NCI-H187 treated with DMSO at 0.1 percent for 48 hours (cell line): Measurements from ENCODE around the gene KCNJ6.

Experiments
- DNase-seq: peaks from one replicate; lab custom pipeline; 2025; lab: John Stamatoyannopoulos, UW

KCNJ6 gene

DNA sequence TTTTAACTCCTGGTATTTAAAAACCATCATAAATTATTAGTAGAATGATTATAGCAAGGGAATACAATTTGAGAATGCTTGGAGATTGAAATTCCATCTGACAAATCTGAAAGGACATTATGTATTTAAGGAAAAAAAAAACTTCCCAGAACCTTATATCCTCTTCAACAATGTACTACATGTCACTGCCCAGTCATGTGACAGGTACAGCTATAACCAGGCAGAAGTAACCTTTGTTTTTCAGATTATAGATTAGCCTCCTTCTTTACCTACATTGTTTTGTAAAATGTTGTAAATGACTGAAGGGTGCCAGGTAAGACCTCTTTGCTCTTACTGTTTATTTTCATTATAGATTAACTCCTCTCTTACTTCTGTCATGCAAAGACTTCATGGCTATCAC, 96.9 kb downstream of the KCNJ6 start:
- no peak for DNase-seq

DNA sequence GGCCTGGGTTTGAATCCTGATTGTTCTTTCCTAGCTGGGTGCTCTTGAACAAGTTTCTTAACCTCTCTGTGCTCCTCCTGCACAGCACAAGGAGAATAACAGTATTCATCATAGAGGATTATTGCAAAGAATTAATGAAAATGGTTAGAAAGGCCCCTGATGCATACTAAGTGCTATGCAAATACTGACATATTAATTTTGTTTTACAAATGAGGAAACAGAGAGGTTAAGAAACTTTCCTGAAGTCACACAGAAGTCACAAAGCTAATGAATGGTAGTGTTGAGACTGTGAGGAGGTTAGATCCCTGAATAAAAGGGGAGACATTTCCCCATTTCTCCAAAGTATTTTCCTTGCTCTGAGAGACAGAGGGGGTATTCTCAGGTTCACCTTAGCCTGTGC, 99.0 kb downstream of the KCNJ6 start:
- DNase-seq: no peak

GRCh38 chr21:37815893-37816292, 100.4 kb downstream of the KCNJ6 start:
- DNase-seq: no peak

- DNase-seq: no peak
Observed at GRCh38 chr21:37811711-37812110, 104.5 kb downstream of the KCNJ6 start.

- no peak for DNase-seq
Observed at GRCh38 chr21:37808261-37808660, 108.0 kb downstream of the KCNJ6 start.

- DNase-seq: no peak
Observed at GRCh38 chr21:37805266-37805665, 111.0 kb downstream of the KCNJ6 start.

- DNase-seq: no peak
Observed at GRCh38 chr21:37804001-37804400, 112.3 kb downstream of the KCNJ6 start.

DNA sequence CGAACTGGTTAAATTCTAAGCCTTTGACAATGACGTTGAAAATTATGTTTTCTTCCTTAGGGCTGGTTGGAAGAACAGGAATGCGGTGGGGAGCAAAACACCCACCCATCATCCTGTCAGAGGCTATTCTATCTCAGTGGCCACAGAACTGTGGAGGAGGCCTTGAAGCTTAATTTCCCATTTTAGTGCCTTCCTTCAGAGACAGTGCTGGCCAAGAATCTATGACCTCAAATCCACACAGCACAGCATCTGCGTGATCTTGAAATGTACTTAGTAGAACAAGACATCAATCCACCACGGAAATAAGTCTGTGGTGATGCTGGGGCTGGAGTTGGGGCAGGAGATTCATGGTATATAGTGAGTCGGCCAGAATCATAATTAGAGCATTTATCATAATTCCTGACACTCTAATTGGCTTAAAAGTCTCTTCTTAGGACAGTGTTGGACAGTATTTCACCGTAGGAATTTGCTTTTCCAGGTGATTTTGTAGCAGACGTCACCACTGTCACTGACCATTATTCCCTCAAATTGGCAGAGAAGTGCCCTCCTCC, 113.1 kb downstream of the KCNJ6 start:
- DNase-seq: no peak

DNA sequence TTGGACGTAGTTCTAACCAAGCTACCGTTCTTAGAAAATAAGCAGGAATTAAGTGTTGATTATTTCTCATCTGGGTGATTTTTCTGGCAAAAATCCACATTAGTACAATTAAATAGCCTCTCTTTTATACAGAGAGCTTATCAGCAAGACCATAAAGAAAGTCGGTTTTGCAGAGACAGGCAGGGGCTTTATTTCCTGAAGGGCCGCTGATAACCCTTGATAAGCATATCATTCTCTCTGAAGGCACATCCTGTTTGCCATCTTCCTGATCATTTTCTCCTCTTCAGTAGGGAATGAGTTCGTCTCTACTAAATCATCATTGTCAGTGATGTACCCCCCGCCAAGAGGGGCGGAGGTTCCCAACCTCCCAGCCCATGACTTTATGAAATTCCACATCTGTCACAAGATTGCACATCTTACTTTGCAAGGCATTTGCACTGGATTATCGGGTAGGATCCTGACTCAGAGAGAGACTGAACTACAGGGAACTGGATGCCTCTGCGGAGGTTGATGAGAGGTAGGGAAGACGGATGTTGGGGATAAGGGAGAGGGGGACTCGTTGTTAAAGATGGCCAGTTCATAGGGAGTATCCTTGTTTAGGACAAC, 115.7 kb downstream of the KCNJ6 start:
- DNase-seq: no peak

DNA sequence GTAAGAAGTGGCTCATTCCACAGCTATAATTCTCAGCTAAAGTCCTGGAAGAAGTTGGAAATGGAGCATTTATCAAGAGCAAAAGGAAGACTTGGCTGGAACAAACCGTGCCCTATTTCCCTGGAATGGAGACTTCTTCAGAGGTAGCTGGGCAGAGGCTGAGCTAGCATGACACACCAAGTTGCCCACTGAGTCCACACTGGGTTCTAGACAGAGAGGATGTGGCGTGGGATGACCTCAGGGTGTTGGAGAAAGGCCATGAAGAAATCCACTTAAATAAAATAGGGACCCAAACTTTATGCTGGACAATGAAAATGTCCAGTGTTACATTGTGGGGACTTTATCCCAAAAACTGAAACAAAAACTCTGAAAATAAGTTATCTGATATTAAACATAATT, 116.2 kb downstream of the KCNJ6 start:
- DNase-seq: no peak

- DNase-seq: no peak
Observed at GRCh38 chr21:37799211-37800056, 116.8 kb downstream of the KCNJ6 start.

DNA sequence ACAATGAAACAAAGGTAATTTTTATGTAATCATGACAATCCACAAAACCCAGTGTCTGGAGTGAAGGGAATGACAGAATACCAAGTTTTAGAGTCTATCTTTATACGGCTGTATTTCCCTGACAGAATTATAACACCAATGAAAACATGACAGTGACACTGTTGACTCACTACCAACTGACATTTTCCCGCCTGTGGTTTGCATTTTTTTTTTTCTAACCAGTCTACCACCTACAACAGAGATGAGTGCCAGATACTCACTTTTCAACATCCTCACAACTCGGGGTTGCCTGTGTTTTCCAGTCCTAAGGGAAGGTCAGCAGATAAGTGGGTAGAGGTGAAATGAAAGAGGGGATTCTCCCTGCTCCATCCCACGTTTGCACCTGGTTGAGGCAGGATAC, 118.9 kb downstream of the KCNJ6 start:
- no peak for DNase-seq

DNA sequence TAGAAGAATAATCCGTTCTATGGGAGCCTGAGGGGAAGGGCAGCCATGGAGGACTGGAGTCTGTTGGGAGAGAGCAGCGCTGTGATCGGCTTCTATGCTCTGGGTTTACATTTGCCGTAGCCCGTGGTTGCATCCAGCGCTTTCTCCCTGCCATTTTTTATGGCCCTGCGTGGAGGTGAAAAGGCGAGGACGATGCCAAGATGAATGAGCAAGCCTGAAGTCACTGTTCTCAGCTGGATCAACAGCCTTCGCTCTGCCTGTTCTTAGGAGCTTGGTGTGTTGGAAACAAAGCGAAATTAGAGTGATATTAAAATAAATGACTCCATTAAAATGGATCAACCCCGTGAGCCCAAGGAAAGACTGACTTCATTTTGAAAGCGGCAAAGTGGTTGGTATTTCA, 120.2 kb downstream of the KCNJ6 start:
- DNase-seq: no peak

GRCh38 chr21:37793660-37794059, 122.6 kb downstream of the KCNJ6 start:
- DNase-seq: no peak

DNA sequence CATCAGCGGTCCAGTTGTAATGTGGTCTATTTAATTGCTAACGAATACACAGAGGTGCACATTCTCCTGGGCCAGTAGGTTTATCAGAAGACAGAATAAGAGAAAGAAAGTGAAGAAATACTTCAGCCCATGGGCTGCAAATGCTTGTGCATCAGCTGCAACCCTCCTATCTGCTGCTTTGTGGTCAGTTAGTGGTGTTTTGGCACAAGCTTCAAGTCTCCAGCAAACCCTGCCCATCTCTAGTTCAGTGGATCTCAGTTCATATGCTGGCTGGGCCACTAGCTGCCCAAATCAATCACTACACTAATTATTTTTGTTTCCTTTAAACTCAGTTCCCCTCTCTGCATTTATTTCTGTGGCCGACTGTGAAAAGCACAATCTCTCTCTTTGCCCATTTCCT, 124.2 kb downstream of the KCNJ6 start:
- DNase-seq: no peak

GRCh38 chr21:37790905-37791304, 125.4 kb downstream of the KCNJ6 start:
- no peak for DNase-seq

DNA sequence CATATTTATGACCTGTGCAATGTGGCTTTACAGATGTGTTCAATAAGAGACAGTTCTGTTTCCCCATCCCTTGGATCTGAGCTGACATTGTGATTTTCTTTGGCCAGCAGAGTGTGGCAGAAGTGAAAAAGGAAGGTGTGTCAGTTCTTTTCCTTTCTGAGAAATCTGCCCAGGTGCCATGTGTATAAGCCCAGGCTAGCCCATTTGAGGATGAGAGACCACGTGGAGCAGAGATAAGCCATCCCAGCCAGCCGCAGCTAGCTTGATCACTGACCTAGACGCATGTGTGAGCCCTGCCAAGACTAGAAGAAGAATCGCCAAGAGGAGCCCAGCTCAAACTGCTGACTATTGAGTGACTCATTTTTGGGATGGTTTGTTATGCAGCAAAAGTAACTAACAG, 127.8 kb downstream of the KCNJ6 start:
- no peak for DNase-seq

GRCh38 chr21:37787456-37787855, 128.8 kb downstream of the KCNJ6 start:
- DNase-seq: no peak

- DNase-seq: no peak
Observed at GRCh38 chr21:37784591-37785318, 131.5 kb downstream of the KCNJ6 start.

GRCh38 chr21:37783016-37783415, 133.2 kb downstream of the KCNJ6 start:
- DNase-seq: no peak

GRCh38 chr21:37780991-37781983, 135.0 kb downstream of the KCNJ6 start:
- DNase-seq: no peak

GRCh38 chr21:37771181-37771580, 145.1 kb downstream of the KCNJ6 start:
- DNase-seq: no peak
